ENCODE results near the gene KRT2.

GRCh38 chr12:52673217-52673616 lies 21.2 kb upstream of the KRT2 start:
- no peak for TF ChIP-seq CTCF (IDR thresholded peaks at IDR 0.05)
- TF ChIP-seq EZH2 (IDR thresholded peaks at IDR 0.05; ENCODE audit: borderline replicate concordance, insufficient read depth, low read depth, low read length, poor library complexity, severe bottlenecking): no peak

All from B cell (primary cell).